ENCODE results near the gene TOMM70.
"Not testable (repeated sequence)": the region's sequence is repeated elsewhere in the genome, so short reads cannot be mapped to it uniquely, and the experiment has no call there.

The TOMM70 gene

GRCh38 chr3:100400780-100401673 is at the start of gene TOMM70, which contains the start of gene LNP1:
Gene TOMM70, minus strand, starts transcription at chr3:100401089. Its CDS starts 140 bp downstream, at chr3:100400949.
Gene LNP1, plus strand, starts transcription at chr3:100401539. Its CDS starts 28,191 bp downstream, at chr3:100429730.
- in situ Hi-C loops (cut with MboI; ENCODE audit: low sequenced_read_pairs) = no loop called here

GRCh38 chr3:100449214-100449613 is 48.3 kb upstream of the TOMM70 start:
- in situ Hi-C loops (cut with MboI; ENCODE audit: low sequenced_read_pairs) = no loop called here

- in situ Hi-C loops (cut with MboI; ENCODE audit: low sequenced_read_pairs) = no loop called here
Observed at GRCh38 chr3:100448079-100448478, 47.2 kb upstream of the TOMM70 start.

GRCh38 chr3:100447067-100447466 is 46.2 kb upstream of the TOMM70 start:
- in situ Hi-C loops (cut with MboI; ENCODE audit: low sequenced_read_pairs) = not testable (repeated sequence)

- in situ Hi-C loops (cut with MboI; ENCODE audit: low sequenced_read_pairs) = no loop called here
Observed at GRCh38 chr3:100443690-100444089, 42.8 kb upstream of the TOMM70 start.

GRCh38 chr3:100440895-100441294 is 40.0 kb upstream of the TOMM70 start:
- in situ Hi-C loops (cut with MboI; ENCODE audit: low sequenced_read_pairs) = no loop called here

- in situ Hi-C loops (cut with MboI; ENCODE audit: low sequenced_read_pairs) = no loop called here
Observed at GRCh38 chr3:100438623-100438974, 37.7 kb upstream of the TOMM70 start.

GRCh38 chr3:100437721-100438622 is 37.1 kb upstream of the TOMM70 start:
- in situ Hi-C loops (cut with MboI; ENCODE audit: low sequenced_read_pairs) = no loop called here

GRCh38 chr3:100436951-100437350 is 36.1 kb upstream of the TOMM70 start:
- in situ Hi-C loops (cut with MboI; ENCODE audit: low sequenced_read_pairs) = no loop called here

GRCh38 chr3:100429187-100429716 is 28.4 kb upstream of the TOMM70 start:
- in situ Hi-C loops (cut with MboI; ENCODE audit: low sequenced_read_pairs) = no loop called here

- in situ Hi-C loops (cut with MboI; ENCODE audit: low sequenced_read_pairs) = no loop called here
Observed at GRCh38 chr3:100427699-100428098, 26.8 kb upstream of the TOMM70 start.

GRCh38 chr3:100426067-100426682 is 25.3 kb upstream of the TOMM70 start:
- in situ Hi-C loops (cut with MboI; ENCODE audit: low sequenced_read_pairs) = no loop called here

GRCh38 chr3:100425316-100425715 is 24.4 kb upstream of the TOMM70 start:
- in situ Hi-C loops (cut with MboI; ENCODE audit: low sequenced_read_pairs) = no loop called here

GRCh38 chr3:100424261-100424660 is 23.4 kb upstream of the TOMM70 start:
- in situ Hi-C loops (cut with MboI; ENCODE audit: low sequenced_read_pairs) = no loop called here

GRCh38 chr3:100423611-100424010 is 22.7 kb upstream of the TOMM70 start:
- in situ Hi-C loops (cut with MboI; ENCODE audit: low sequenced_read_pairs) = no loop called here

- in situ Hi-C loops (cut with MboI; ENCODE audit: low sequenced_read_pairs) = no loop called here
Observed at GRCh38 chr3:100420885-100421284, 20.0 kb upstream of the TOMM70 start.

GRCh38 chr3:100419406-100419805 is 18.5 kb upstream of the TOMM70 start:
- in situ Hi-C loops (cut with MboI; ENCODE audit: low sequenced_read_pairs) = no loop called here

- in situ Hi-C loops (cut with MboI; ENCODE audit: low sequenced_read_pairs) = no loop called here
Observed at GRCh38 chr3:100416863-100417262, 16.0 kb upstream of the TOMM70 start.

- in situ Hi-C loops (cut with MboI; ENCODE audit: low sequenced_read_pairs) = no loop called here
Observed at GRCh38 chr3:100416176-100416575, 15.3 kb upstream of the TOMM70 start.

- in situ Hi-C loops (cut with MboI; ENCODE audit: low sequenced_read_pairs) = no loop called here
Observed at GRCh38 chr3:100413613-100414012, 12.7 kb upstream of the TOMM70 start.

Data from HL-60/S4 treated with retinoic acid at 250 ng/mL for 4 days and 3 days (cell line).